ENCODE results near the gene DXO. TPM values are rescaled to one million over a fixed set of nuclear protein-coding genes. Genes with fewer than 3 reads are reported as not detected.
"Not testable (repeated sequence)": the region's sequence is repeated elsewhere in the genome, so short reads cannot be mapped to it uniquely, and the experiment has no call there.

The DXO gene
- total RNA-seq, 1 donor from 2014 or later: 14.1 TPM

DNA sequence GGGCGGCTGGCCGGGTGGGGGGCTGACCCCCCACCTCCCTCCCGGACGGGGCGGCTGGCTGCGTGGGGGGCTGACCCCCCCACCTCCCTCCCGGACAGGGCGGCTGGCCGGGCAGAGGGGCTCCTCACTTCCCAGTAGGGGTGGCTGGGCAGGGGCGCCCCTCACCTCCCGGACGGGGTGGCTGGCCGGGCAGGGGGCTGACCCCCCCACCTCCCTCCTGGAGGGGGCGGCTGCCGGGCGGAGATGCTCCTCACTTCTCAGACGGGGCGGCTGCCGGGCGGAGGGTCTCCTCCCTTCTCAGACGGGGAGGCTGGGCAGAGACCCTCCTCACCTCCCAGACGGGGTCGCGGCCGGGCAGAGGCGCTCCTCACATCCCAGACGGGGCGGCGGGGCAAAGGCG is 4.1 kb upstream of the DXO start:
- not testable (repeated sequence) for H3K27ac Mint-ChIP-seq; H3K4me3 Mint-ChIP-seq; H3K27me3 Mint-ChIP-seq (ENCODE audit: insufficient read depth); H3K9me3 Mint-ChIP-seq; DNase-seq (ENCODE audit: low spot score)
- intact Hi-C loops (cut with micrococcal nuclease): loop anchor here (10.0 kb wide), 1 partner anchor 1299 kb away; the partner anchor contains the start of genes B3GALT4, RPS18 and VPS52
- peaks cover 11% of the 10 kb centered on the region for H3K36me3 Mint-ChIP-seq (ENCODE audit: low read depth)
- H3K4me1 Mint-ChIP-seq (ENCODE audit: low read depth): peaks cover 21% of the 10 kb centered on the region

GRCh38 chr6:31972709-31973350 is 892 bp upstream of the DXO start:
- Mint-ChIP-seq H3K9me3 (no peaks in the 10 kb centered on the region), H3K27ac (peak overlapping the region; percentile 100), H3K4me3 (peak overlapping the region; percentile 80), H3K4me1 (ENCODE audit: low read depth) (peaks cover 34% of the 10 kb centered on the region), H3K27me3 (ENCODE audit: insufficient read depth) (no peaks in the 10 kb centered on the region), H3K36me3 (ENCODE audit: low read depth) (peaks cover 23% of the 10 kb centered on the region)
- intact Hi-C loops (cut with micrococcal nuclease): loop anchor here (1.0 to 10.0 kb wide), 2 partner anchors 14 to 1302 kb away; partner anchors contain the start of genes B3GALT4, RPS18, SKIC2 and VPS52
- DNase-seq (ENCODE audit: low spot score): no peak

DNA sequence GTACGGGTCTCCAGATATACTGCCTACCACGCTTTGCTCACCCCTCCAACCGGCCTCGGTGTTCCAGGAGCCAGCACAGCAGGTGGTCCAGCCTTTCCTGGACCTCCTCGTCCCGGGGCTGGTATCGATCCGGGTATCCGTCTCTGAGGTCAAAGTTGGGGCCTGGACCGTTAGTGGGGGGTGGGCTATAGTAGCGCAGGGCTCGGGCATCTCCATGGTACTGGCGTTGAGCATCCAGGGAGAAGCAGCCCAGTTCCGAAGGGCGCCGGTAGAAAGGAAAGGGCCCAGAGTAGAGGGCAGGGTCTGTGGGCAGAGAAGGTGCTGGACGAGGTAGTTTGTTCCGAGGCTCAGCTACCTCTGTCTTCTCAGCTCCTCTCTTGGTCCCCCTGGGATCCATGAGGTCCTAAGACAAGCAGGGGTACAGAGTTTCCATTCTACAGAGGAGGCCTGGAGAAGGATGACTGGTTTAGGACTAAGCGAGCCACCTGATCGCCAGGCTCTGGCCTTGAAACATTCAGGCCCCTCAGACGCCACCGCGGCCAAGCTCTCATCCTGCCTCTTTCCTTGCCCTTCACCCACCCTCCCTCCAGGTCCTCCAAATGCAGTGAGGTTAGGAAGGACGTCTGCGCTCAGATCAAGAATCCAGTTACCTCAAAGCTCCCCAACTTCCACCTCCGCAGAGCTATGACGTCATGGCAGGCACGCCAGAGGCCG is 502 bp downstream of the DXO start:
- H3K36me3 Mint-ChIP-seq (ENCODE audit: low read depth): peaks cover 29% of the 10 kb centered on the region

DNA sequence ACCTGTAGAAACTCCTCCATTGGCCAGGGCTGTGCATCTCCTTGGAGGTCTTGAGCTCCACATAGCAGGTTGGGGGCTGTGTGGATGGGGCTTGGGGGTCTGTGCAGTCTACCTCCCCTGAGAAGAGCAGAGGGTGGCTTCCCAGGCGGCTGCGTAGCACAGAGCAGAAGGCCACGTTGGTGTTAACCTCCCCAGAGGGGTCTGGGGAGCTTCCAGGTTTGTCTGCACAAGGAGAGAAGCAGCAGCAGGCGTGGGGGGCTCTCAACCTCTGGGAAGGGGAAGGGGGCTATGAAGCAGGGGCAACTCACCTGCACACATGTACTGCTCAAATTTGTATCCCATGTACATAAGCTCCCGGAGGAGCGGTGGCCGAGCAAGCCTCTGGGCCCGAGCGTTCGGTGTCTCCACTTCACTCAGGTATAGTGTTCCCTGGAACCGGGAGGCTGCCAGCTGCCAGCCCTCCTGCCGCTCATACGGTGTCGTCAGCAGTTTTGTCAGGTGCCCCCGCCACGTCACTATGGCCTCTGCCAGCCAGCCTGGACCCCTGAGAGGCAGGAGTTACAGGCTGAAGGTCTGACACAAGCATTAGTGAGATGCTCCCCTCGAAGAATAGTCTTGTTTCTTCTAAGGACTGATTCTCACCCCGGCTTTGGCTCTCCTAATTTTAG is 1.2 kb downstream of the DXO start:
- no peaks in the 10 kb centered on the region for H3K27me3 Mint-ChIP-seq (ENCODE audit: insufficient read depth)
- peaks cover 34% of the 10 kb centered on the region for H3K4me1 Mint-ChIP-seq (ENCODE audit: low read depth)
- no peaks in the 10 kb centered on the region for H3K9me3 Mint-ChIP-seq
- peaks cover 31% of the 10 kb centered on the region for H3K36me3 Mint-ChIP-seq (ENCODE audit: low read depth)
- peak overlapping the region; percentile 80 for H3K4me3 Mint-ChIP-seq
- peak overlapping the region; percentile 100 for H3K27ac Mint-ChIP-seq
- DNase-seq (ENCODE audit: low spot score): no peak
- intact Hi-C loops (cut with micrococcal nuclease): loop anchor here (1.0 to 10.0 kb wide), 3 partner anchors 68 to 1304 kb away; partner anchors contain the start of genes B3GALT4, BAG6, RPS18 and VPS52

More for the DNA sequence above, 502 bp downstream of the DXO start:
- peak overlapping the region; percentile 100 for H3K27ac Mint-ChIP-seq
- DNase-seq (ENCODE audit: low spot score): no peak
- H3K27me3 Mint-ChIP-seq (ENCODE audit: insufficient read depth): no peaks in the 10 kb centered on the region
- H3K4me1 Mint-ChIP-seq (ENCODE audit: low read depth): peaks cover 34% of the 10 kb centered on the region
- H3K4me3 Mint-ChIP-seq: peak overlapping the region; percentile 80
- no peaks in the 10 kb centered on the region for H3K9me3 Mint-ChIP-seq
- intact Hi-C loops (cut with micrococcal nuclease): loop anchor here (1.0 to 10.0 kb wide), 3 partner anchors 69 to 1303 kb away; partner anchors contain the start of genes B3GALT4, BAG6, RPS18 and VPS52

GRCh38 chr6:31969712-31970603 is 2.0 kb downstream of the DXO start:
- intact Hi-C loops (cut with micrococcal nuclease): loop anchor here (2.0 to 10.0 kb wide), 2 partner anchors 67 to 1305 kb away; partner anchors contain the start of genes B3GALT4, RPS18, VPS52 and ZBTB12
- Mint-ChIP-seq H3K9me3 (no peaks in the 10 kb centered on the region), H3K36me3 (ENCODE audit: low read depth) (peaks cover 36% of the 10 kb centered on the region), H3K27ac (peak overlapping the region; percentile 100), H3K4me3 (peak overlapping the region; percentile 80), H3K4me1 (ENCODE audit: low read depth) (peaks cover 36% of the 10 kb centered on the region), H3K27me3 (ENCODE audit: insufficient read depth) (no peaks in the 10 kb centered on the region)
- no peak for DNase-seq (ENCODE audit: low spot score)

DNA sequence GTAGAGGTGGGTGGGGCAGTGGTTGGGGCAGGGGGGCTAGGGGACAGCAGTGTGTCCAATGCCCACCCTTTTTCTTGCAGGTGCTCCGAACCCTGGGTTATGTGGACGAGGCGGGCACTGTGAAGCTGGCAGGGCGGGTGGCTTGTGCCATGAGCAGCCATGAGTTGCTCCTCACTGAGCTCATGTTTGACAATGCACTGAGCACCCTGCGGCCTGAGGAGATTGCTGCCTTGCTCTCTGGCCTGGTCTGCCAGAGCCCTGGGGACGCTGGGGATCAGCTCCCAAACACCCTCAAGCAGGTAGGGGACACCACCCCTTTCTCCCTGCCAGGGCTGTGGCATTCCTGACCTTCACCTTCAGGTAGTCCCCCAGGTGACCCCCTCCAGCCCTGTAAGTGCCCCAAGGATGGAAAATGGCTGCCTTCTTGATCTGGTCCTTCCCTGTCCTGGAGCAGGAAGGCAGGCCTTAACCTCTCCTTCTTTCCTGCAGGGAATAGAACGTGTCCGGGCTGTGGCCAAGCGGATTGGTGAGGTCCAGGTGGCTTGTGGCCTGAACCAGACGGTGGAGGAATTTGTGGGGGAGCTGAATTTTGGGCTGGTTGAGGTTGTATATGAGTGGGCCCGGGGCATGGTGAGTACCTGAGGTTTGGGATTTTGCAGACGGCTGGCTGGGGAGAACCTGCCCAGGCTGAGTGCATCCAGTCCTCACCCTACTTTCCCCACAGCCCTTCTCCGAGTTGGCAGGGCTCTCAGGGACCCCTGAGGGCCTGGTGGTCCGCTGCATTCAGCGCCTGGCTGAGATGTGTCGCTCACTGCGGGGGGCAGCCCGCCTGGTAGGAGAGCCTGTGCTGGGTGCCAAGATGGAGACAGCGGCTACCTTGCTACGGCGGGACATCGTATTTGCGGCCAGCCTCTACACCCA is 2.9 kb downstream of the DXO start:
- Mint-ChIP-seq H3K36me3 (ENCODE audit: low read depth) (peaks cover 41% of the 10 kb centered on the region), H3K27ac (peak overlapping the region; percentile 100), H3K9me3 (no peaks in the 10 kb centered on the region), H3K4me1 (ENCODE audit: low read depth) (peaks cover 31% of the 10 kb centered on the region), H3K4me3 (peak overlapping the region; percentile 10), H3K27me3 (ENCODE audit: insufficient read depth) (no peaks in the 10 kb centered on the region)
- DNase-seq (ENCODE audit: low spot score): no peak
- intact Hi-C loops (cut with micrococcal nuclease): no loop called here

GRCh38 chr6:31968326-31968725 is 3.6 kb downstream of the DXO start:
- Mint-ChIP-seq H3K27me3 (ENCODE audit: insufficient read depth) (no peaks in the 10 kb centered on the region), H3K27ac (no peak overlapping the region), H3K36me3 (ENCODE audit: low read depth) (peaks cover 45% of the 10 kb centered on the region), H3K4me1 (ENCODE audit: low read depth) (peaks cover 24% of the 10 kb centered on the region), H3K9me3 (no peaks in the 10 kb centered on the region), H3K4me3 (no peak overlapping the region)
- no peak for DNase-seq (ENCODE audit: low spot score)
- intact Hi-C loops (cut with micrococcal nuclease): no loop called here

DNA sequence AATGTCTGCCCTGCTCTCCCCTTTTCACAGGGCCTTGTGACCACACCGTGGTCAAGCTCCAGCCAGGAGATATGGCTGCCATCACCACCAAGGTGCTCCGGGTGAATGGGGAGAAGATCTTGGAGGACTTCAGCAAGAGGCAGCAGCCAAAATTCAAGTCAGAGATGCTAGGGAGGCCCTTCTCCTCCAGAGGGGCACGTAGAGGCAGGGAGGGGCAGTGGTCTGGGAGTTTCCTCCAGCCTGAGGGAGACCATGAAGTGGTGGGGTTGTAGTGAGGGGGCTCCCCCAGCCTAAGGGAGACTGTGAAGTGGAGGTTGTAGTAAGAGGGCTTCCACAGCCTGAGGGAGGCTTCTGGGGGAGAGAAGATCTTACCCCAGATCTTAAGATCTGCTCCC is 4.0 kb downstream of the DXO start:
- peak overlapping the region; percentile 12 for H3K27ac Mint-ChIP-seq
- intact Hi-C loops (cut with micrococcal nuclease): no loop called here

DNA sequence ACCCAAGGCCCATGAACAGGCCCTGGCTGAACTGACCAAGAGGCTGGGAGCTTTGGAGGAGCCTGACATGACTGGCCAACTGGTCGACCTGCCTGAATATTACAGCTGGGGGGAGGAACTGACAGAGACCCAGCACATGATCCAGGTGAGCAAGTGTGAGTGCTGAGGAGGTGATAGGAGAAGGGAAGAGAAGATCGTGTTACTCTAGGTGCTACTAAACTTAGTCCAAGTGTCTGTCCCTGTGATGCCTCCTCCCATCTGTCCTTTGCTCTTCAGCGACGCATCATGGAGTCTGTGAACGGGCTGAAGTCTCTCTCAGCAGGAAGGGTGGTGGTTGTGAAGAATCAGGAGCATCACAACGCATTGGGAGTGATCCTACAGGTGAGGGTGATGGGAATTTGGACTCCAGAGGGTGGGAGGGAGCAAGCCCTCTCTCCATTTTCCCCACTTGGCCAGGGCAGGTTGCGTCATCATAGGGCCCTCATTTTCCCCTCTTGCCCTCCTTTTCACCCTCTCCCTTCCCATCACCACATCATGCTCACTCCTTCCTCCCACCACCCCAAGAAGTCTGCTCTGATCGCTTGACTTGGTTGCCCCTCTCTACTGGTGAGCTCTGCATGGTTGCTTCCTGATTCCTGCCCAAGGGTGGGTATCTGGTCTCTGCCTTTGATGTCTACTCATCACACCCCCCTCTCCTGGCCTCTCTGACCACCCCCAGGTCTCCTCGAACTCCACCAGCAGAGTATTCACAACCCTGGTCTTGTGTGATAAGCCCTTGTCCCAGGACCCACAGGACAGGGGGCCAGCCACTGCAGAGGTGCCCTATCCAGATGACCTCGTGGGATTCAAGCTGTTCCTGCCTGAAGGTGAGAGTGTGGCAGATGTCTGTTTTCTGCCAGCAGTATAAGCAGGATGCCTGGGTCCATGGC is 4.7 kb downstream of the DXO start:
- H3K4me1 Mint-ChIP-seq (ENCODE audit: low read depth): peaks cover 19% of the 10 kb centered on the region
- no peak overlapping the region for H3K27ac Mint-ChIP-seq
- no peaks in the 10 kb centered on the region for H3K27me3 Mint-ChIP-seq (ENCODE audit: insufficient read depth)
- H3K36me3 Mint-ChIP-seq (ENCODE audit: low read depth): peaks cover 51% of the 10 kb centered on the region
- no peak overlapping the region for H3K4me3 Mint-ChIP-seq
- intact Hi-C loops (cut with micrococcal nuclease): no loop called here
- H3K9me3 Mint-ChIP-seq: no peaks in the 10 kb centered on the region
- DNase-seq (ENCODE audit: low spot score): no peak

More for the DNA sequence above, 4.0 kb downstream of the DXO start:
- no peak overlapping the region for H3K4me3 Mint-ChIP-seq
- H3K9me3 Mint-ChIP-seq: no peaks in the 10 kb centered on the region
- peaks cover 20% of the 10 kb centered on the region for H3K4me1 Mint-ChIP-seq (ENCODE audit: low read depth)
- H3K27me3 Mint-ChIP-seq (ENCODE audit: insufficient read depth): no peaks in the 10 kb centered on the region
- H3K36me3 Mint-ChIP-seq (ENCODE audit: low read depth): peaks cover 45% of the 10 kb centered on the region
- no peak for DNase-seq (ENCODE audit: low spot score)

GRCh38 chr6:31966506-31966905 is 5.4 kb downstream of the DXO start:
- DNase-seq (ENCODE audit: low spot score): no peak
- Mint-ChIP-seq H3K9me3 (no peaks in the 10 kb centered on the region), H3K4me3 (no peak overlapping the region), H3K4me1 (ENCODE audit: low read depth) (peaks cover 26% of the 10 kb centered on the region), H3K27ac (no peak overlapping the region), H3K36me3 (ENCODE audit: low read depth) (peaks cover 56% of the 10 kb centered on the region), H3K27me3 (ENCODE audit: insufficient read depth) (no peaks in the 10 kb centered on the region)
- intact Hi-C loops (cut with micrococcal nuclease): no loop called here

- Mint-ChIP-seq H3K27me3 (ENCODE audit: insufficient read depth) (no peaks in the 10 kb centered on the region), H3K9me3 (no peaks in the 10 kb centered on the region), H3K4me3 (no peak overlapping the region), H3K4me1 (ENCODE audit: low read depth) (peaks cover 28% of the 10 kb centered on the region), H3K27ac (no peak overlapping the region), H3K36me3 (ENCODE audit: low read depth) (peaks cover 60% of the 10 kb centered on the region)
- intact Hi-C loops (cut with micrococcal nuclease): no loop called here
- no peak for DNase-seq (ENCODE audit: low spot score)
Measured at GRCh38 chr6:31965700-31966099, 6.2 kb downstream of the DXO start.
